SK-N-SH (cell line): ENCODE data around the gene VAMP1. TPM values are rescaled to one million over a fixed set of nuclear protein-coding genes. Genes with fewer than 3 reads are reported as not detected.

ENCODE experiments used
- CTCF ChIA-PET: fragments of 300-600, 350-600 bp; formaldehyde crosslinking; extraction: SDS; loops from one replicate; lab custom pipeline; 2021; lab: Yijun Ruan, JAX
- POLR2A ChIA-PET: fragments of 350-600 bp; sonication (Branson Sonifier 250); formaldehyde crosslinking; extraction: SDS; loops from one replicate; lab custom pipeline; 2020; ENCODE audit warnings: antibody characterized with exemption, inconsistent platforms; lab: Yijun Ruan, JAX
- DNase-seq: peaks from one replicate; pipeline ENCODE4 v3.0.0; 2012
- H2AFZ ChIP-seq: fragments of 200-600 bp; sonication (generic); 2 replicates; pipeline ENCODE4 v1.8.1; 2016; ENCODE audit warnings: antibody characterized with exemption, mild to moderate bottlenecking, low read depth
- H3F3A ChIP-seq: fragments of 200-600 bp; sonication (generic); replicated peaks from 2 replicates; pipeline ENCODE3; 2016; ENCODE audit warnings: antibody characterized with exemption, mild to moderate bottlenecking; ENCODE audit not compliant: insufficient read depth
- H3K27ac ChIP-seq, 2 experiments: fragments of 200-500 bp in 1 of 2; fragments of 200-600 bp in 1 of 2; sonication (Bioruptor generic) in 1 of 2; sonication (generic), shearing (Covaris generic) in 1 of 2; 2 replicates each; pipeline versions ENCODE4 v1.5.1 to v1.6.1; 2014 to 2016; ENCODE audit warnings: low read depth in 2 of 2, inconsistent platforms in 1 of 2, low read length in 1 of 2, mild to moderate bottlenecking in 1 of 2, mixed read lengths in 1 of 2
- H3K27me3 ChIP-seq: fragments of 200-600 bp; sonication (generic), shearing (Covaris generic); 2 replicates; pipeline ENCODE4 v1.6.1; 2016; ENCODE audit warnings: mixed run types; ENCODE audit not compliant: insufficient read depth
- H3K36me3 ChIP-seq, 2 experiments: fragments of 200-500 bp in 1 of 2; fragments of 200-600 bp in 1 of 2; sonication (Bioruptor generic) in 1 of 2; sonication (generic) in 1 of 2; replicated peaks in 1 of 2; 2 replicates each; pipeline versions ENCODE3 to v1.5.1; 2014 to 2016; ENCODE audit warnings: low read length in 1 of 2, mild to moderate bottlenecking in 1 of 2; ENCODE audit not compliant: insufficient read depth in 2 of 2, control insufficient read depth in 1 of 2
- H3K4me1 ChIP-seq, 2 experiments: fragments of 200-500 bp in 1 of 2; fragments of 200-600 bp in 1 of 2; sonication (Bioruptor generic) in 1 of 2; sonication (generic), shearing (Covaris generic) in 1 of 2; 2 replicates each; pipeline versions ENCODE4 v1.5.1 to v1.6.1; 2014 to 2016; ENCODE audit warnings: low read depth in 1 of 2, low read length in 1 of 2, mixed run types in 1 of 2; ENCODE audit not compliant: insufficient read depth in 2 of 2, control insufficient read depth in 1 of 2
- H3K4me2 ChIP-seq: fragments of 200-600 bp; sonication (generic), shearing (Covaris generic); 2 replicates; pipeline ENCODE4 v1.6.1; 2017; ENCODE audit warnings: mixed run types
- H3K4me3 ChIP-seq, 2 experiments: fragments of 200-500 bp in 1 of 2; fragments of 200-600 bp in 1 of 2; sonication (Bioruptor generic) in 1 of 2; sonication (generic), shearing (Covaris generic) in 1 of 2; 2 replicates each; pipeline versions ENCODE4 v1.5.1 to v1.8.1; 2014 to 2016; ENCODE audit warnings: low read depth in 2 of 2, inconsistent platforms in 1 of 2, low read length in 1 of 2, mild to moderate bottlenecking in 1 of 2, mixed read lengths in 1 of 2, moderate library complexity in 1 of 2
- H3K79me2 ChIP-seq: fragments of 200-600 bp; sonication (generic); 2 replicates; pipeline ENCODE4 v1.8.1; 2017; ENCODE audit warnings: mild to moderate bottlenecking; ENCODE audit not compliant: insufficient read depth
- H3K9ac ChIP-seq: fragments of 200-600 bp; sonication (generic); 2 replicates; pipeline ENCODE4 v1.6.1; 2017; ENCODE audit warnings: mixed run types
- H3K9me2 ChIP-seq: fragments of 200-600 bp; sonication (generic); 2 replicates; pipeline ENCODE4 v1.6.1; 2017; ENCODE audit warnings: mixed run types
- H3K9me3 ChIP-seq: fragments of 200-600 bp; sonication (generic); 2 replicates; pipeline ENCODE4 v1.6.1; 2017; ENCODE audit warnings: mixed run types, mild to moderate bottlenecking, moderate library complexity
- H4K20me1 ChIP-seq: fragments of 200-600 bp; sonication (generic); 2 replicates; pipeline ENCODE4 v1.6.1; 2017; ENCODE audit warnings: mild to moderate bottlenecking, mixed run types; ENCODE audit not compliant: insufficient read depth
- CHD2 ChIP-seq: fragments of 150-350 bp; IDR thresholded peaks from 2 replicates; pipeline ENCODE4 v1.6.1; 2018; ENCODE audit warnings: low read length; ENCODE audit not compliant: partially characterized antibody
- FOSL2 ChIP-seq: IDR thresholded peaks from 2 replicates; pipeline ENCODE4 v1.4.0; 2012; ENCODE audit warnings: low read depth, mild to moderate bottlenecking, moderate library complexity, borderline replicate concordance
- FOXM1 ChIP-seq: IDR thresholded peaks from 2 replicates; pipeline ENCODE4 v1.4.0; 2012; ENCODE audit warnings: low read depth, mild to moderate bottlenecking
- GABPA ChIP-seq: IDR thresholded peaks from 2 replicates; pipeline ENCODE4 v1.4.0; 2012; ENCODE audit warnings: low read depth, mild to moderate bottlenecking
- JUND ChIP-seq: IDR thresholded peaks from 2 replicates; pipeline ENCODE4 v1.4.0; 2012
- MEF2A ChIP-seq: IDR thresholded peaks from 2 replicates; pipeline ENCODE4 v1.4.0; 2012; ENCODE audit warnings: low read depth, borderline replicate concordance
- NFIC ChIP-seq: IDR thresholded peaks from 2 replicates; pipeline ENCODE4 v1.4.0; 2012; ENCODE audit warnings: borderline replicate concordance
- RXRA ChIP-seq: IDR thresholded peaks from 2 replicates; pipeline ENCODE4 v1.4.0; 2012; ENCODE audit warnings: low read depth, mild to moderate bottlenecking, borderline replicate concordance
- SMC3 ChIP-seq: IDR thresholded peaks from 2 replicates; pipeline ENCODE4 v1.6.1; 2012; ENCODE audit warnings: low read depth, low read length, improper control_type of control experiment
- TEAD4 ChIP-seq: IDR thresholded peaks from 2 replicates; pipeline ENCODE4 v1.4.0; 2012; ENCODE audit warnings: mild to moderate bottlenecking, borderline replicate concordance; ENCODE audit not compliant: insufficient read depth
- WGBS: methylation state at CpG from one replicate; pipeline ENCODE4 v1.1.6; 2017; ENCODE audit warnings: low lambda C conversion rate; 5-methylcytosine and 5-hydroxymethylcytosine counted together
- polyA plus RNA-seq, 3 experiments: library from polyadenylated mRNA; depleted of rRNA; stranded (reverse); fragments of >200 nt; gene quantifications; 2 replicates each; pipeline ENCODE4 v1.2.3, GENCODE V29; 2012
- TF ChIP-seq, protein P1 (sequence below): IDR thresholded peaks from 2 replicates; pipeline ENCODE4 v1.4.0; 2012; ENCODE audit warnings: low read depth, borderline replicate concordance
- TF ChIP-seq, protein P2 (sequence below): fragments of 150-350 bp; IDR thresholded peaks from 2 replicates; pipeline ENCODE4 v1.6.1; 2016; ENCODE audit warnings: mild to moderate bottlenecking, low read depth, low read length
- TF ChIP-seq, protein P3 (sequence below): IDR thresholded peaks from 2 replicates; pipeline ENCODE4 v1.4.0; 2012; ENCODE audit warnings: low read depth
- TF ChIP-seq, protein P4 (sequence below): fragments of 200-600 bp; sonication (generic); IDR thresholded peaks from 2 replicates; pipeline ENCODE4 v1.6.1; 2017; ENCODE audit warnings: antibody characterized with exemption, mild to moderate bottlenecking, moderate library complexity

VAMP1 gene
- polyA plus RNA-seq, 1 of the 3 experiments (the other 2 are of a cell fraction) = 36.8 TPM

DNA sequence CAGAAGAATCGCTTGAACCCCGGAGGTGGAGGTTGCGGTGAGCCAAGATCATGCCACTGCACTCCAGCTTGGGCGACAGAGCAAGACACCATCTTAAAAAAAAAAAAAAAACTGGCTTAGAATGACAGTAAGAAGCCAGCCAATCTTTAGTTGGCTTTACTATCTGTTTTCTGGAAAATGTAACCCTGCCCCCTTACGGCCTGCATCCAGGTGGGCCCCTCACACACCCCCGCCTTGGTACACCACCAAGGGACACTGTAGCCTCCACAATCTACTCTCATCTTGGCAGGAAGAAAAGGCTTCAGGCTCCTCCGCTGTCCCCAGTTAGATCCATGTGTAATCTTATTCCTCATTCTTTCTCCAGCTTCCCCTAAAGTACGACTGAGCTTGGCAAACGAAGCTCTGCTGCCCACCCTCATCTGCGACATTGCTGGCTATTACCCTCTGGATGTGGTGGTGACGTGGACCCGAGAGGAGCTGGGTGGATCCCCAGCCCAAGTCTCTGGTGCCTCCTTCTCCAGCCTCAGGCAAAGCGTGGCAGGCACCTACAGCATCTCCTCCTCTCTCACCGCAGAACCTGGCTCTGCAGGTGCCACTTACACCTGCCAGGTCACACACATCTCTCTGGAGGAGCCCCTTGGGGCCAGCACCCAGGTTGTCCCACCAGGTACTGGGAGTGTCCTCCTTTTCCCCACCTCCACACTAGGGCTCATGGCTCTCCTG lies 12.0 kb downstream of the VAMP1 start (continued):
- no peak for TF ChIP-seq RXRA

DNA sequence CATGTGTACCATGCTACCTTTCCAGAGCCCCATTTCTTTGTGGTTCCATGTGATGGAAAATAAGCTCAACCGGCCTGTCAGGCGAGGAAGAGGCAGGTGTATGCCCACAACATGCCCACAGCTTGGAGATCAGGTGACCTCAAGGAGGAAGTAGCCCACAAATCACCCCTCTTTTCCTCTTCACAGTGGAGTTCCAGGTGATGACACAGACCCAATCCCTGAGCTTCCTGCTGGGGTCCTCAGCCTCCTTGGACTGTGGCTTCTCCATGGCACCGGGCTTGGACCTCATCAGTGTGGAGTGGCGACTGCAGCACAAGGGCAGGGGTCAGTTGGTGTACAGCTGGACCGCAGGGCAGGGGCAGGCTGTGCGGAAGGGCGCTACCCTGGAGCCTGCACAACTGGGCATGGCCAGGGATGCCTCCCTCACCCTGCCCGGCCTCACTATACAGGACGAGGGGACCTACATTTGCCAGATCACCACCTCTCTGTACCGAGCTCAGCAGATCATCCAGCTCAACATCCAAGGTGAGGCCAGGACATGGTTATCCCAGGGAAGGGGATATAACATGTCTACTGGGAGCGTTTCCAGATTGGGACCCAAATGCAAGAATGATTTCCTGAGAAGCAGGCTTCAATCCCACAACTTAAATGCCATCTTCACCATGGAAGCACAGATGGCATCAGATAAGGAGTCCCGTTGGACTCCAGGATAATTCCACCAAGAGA lies 13.1 kb downstream of the VAMP1 start:
- no peaks in the 10 kb centered on the region for H4K20me1 ChIP-seq
- no peak overlapping the region for H3K9ac ChIP-seq
- no peaks in the 10 kb centered on the region for H3K27me3 ChIP-seq
- H3F3A ChIP-seq = peaks cover 14% of the 10 kb centered on the region
- H3K79me2 ChIP-seq = no peaks in the 10 kb centered on the region
- ChIA-PET CTCF (interaction anchor here (0.7 to 2.2 kb wide), 6 partner anchors 8 to 131 kb away, joined by 3 to 15 read pairs (median 4); no protein-coding TSS in a partner anchor), POLR2A (no interaction called here)
- TF ChIP-seq SMC3 = no peak
- no peak overlapping the region for H3K4me2 ChIP-seq
- no peak overlapping the region for H2AFZ ChIP-seq
- no peak overlapping the region for H3K4me3 ChIP-seq
- H3K27ac ChIP-seq = no peak overlapping the region
- H3K4me1 ChIP-seq = peaks cover 6 to 9% of the 10 kb centered on the region in 2 experiments; a peak in 1 of 4 replicates
- no peaks in the 10 kb centered on the region for H3K9me2 ChIP-seq
- WGBS = 95% methylated on average over 11 of the region's 12 CpGs
- H3K36me3 ChIP-seq = peaks cover 23 to 36% of the 10 kb centered on the region in 2 experiments
- H3K9me3 ChIP-seq = no peaks in the 10 kb centered on the region
- DNase-seq = no peak

DNA sequence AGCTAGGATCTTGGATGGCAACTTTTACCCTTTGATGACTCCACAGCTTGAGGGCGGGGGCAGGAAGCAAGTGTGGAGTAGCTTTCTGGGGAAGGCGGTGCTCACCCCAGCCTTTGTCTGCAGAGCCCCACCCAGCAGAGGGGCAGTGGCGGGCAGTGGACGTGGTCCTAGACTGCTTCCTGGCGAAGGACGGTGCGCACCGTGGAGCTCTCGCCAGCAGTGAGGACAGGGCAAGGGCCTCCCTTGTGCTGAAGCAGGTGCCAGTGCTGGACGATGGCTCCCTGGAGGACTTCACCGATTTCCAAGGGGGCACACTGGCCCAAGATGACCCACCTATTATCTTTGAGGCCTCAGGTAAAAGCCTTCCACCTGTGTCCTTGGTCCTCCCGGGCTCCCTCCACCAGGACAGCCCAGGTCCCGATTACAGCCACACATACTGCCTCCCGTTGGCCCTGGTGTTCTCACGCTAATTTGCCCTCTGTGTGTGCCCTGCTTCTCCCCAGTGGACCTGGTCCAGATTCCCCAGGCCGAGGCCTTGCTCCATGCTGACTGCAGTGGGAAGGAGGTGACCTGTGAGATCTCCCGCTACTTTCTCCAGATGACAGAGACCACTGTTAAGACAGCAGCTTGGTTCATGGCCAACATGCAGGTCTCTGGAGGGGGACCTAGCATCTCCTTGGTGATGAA lies 17.4 kb downstream of the VAMP1 start:
- Histone ChIP-seq H3K36me3 (peaks cover 3 to 13% of the 10 kb centered on the region in 2 experiments), H3K9ac (peak overlapping the region; percentile 81; the same call in 1 of the 2 replicates)
- WGBS = 97% methylated on average over 6 of the region's 17 CpGs
- POLR2A ChIA-PET = interaction anchor here (1.7 to 3.3 kb wide), 4 partner anchors 11 to 82 kb away, joined by 4 to 19 read pairs (median 8); partner anchors contain the start of genes GAPDH and VAMP1
- TF ChIP-seq, protein P1, sequence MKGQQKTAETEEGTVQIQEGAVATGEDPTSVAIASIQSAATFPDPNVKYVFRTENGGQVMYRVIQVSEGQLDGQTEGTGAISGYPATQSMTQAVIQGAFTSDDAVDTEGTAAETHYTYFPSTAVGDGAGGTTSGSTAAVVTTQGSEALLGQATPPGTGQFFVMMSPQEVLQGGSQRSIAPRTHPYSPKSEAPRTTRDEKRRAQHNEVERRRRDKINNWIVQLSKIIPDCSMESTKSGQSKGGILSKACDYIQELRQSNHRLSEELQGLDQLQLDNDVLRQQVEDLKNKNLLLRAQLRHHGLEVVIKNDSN = no peak
- no peak for TF ChIP-seq SMC3
- TF ChIP-seq, protein P2, sequence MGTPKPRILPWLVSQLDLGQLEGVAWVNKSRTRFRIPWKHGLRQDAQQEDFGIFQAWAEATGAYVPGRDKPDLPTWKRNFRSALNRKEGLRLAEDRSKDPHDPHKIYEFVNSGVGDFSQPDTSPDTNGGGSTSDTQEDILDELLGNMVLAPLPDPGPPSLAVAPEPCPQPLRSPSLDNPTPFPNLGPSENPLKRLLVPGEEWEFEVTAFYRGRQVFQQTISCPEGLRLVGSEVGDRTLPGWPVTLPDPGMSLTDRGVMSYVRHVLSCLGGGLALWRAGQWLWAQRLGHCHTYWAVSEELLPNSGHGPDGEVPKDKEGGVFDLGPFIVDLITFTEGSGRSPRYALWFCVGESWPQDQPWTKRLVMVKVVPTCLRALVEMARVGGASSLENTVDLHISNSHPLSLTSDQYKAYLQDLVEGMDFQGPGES = no peak
- no peak for TF ChIP-seq FOSL2
- TF ChIP-seq, protein P3, sequence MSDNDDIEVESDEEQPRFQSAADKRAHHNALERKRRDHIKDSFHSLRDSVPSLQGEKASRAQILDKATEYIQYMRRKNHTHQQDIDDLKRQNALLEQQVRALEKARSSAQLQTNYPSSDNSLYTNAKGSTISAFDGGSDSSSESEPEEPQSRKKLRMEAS = no peak
- TF ChIP-seq JUND = no peak
- no peak for TF ChIP-seq TEAD4
- no peak for TF ChIP-seq CHD2
- no peak for TF ChIP-seq MEF2A
- no peak for TF ChIP-seq FOXM1
- TF ChIP-seq, protein P4, sequence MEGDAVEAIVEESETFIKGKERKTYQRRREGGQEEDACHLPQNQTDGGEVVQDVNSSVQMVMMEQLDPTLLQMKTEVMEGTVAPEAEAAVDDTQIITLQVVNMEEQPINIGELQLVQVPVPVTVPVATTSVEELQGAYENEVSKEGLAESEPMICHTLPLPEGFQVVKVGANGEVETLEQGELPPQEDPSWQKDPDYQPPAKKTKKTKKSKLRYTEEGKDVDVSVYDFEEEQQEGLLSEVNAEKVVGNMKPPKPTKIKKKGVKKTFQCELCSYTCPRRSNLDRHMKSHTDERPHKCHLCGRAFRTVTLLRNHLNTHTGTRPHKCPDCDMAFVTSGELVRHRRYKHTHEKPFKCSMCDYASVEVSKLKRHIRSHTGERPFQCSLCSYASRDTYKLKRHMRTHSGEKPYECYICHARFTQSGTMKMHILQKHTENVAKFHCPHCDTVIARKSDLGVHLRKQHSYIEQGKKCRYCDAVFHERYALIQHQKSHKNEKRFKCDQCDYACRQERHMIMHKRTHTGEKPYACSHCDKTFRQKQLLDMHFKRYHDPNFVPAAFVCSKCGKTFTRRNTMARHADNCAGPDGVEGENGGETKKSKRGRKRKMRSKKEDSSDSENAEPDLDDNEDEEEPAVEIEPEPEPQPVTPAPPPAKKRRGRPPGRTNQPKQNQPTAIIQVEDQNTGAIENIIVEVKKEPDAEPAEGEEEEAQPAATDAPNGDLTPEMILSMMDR = no peak
- TF ChIP-seq GABPA = no peak
- TF ChIP-seq NFIC = no peak
- TF ChIP-seq, all 33 proteins: peak for 0
- Histone ChIP-seq H3K27ac (peak overlapping the region; percentile 85 to 91; a peak in 2 of 4 replicates), H3F3A (peaks cover 10% of the 10 kb centered on the region), H3K4me3 (no peak overlapping the region; a peak in 1 of 4 replicates), H3K4me1 (peaks cover 11 to 29% of the 10 kb centered on the region in 2 experiments; a peak in 2 of 4 replicates), H3K4me2 (peak overlapping the region; percentile 86), H2AFZ (no peak overlapping the region), H3K27me3 (no peaks in the 10 kb centered on the region), H3K79me2 (no peaks in the 10 kb centered on the region), H4K20me1 (no peaks in the 10 kb centered on the region), H3K9me2 (no peaks in the 10 kb centered on the region), H3K9me3 (no peaks in the 10 kb centered on the region)
- CTCF ChIA-PET = interaction anchor here (0.6 to 5.2 kb wide), 5 partner anchors 12 to 85 kb away, joined by 3 to 33 read pairs (median 5); partner anchors contain the start of gene VAMP1
- no peak for DNase-seq
